Putamen (tissue), 1 donor: ENCODE measurements around the gene PSORS1C1.

ENCODE experiments used
- DNase-seq: peaks from one replicate; pipeline ENCODE4 v3.0.0-alpha.2; 2016; ENCODE audit warnings: low spot score

The PSORS1C1 gene

DNA sequence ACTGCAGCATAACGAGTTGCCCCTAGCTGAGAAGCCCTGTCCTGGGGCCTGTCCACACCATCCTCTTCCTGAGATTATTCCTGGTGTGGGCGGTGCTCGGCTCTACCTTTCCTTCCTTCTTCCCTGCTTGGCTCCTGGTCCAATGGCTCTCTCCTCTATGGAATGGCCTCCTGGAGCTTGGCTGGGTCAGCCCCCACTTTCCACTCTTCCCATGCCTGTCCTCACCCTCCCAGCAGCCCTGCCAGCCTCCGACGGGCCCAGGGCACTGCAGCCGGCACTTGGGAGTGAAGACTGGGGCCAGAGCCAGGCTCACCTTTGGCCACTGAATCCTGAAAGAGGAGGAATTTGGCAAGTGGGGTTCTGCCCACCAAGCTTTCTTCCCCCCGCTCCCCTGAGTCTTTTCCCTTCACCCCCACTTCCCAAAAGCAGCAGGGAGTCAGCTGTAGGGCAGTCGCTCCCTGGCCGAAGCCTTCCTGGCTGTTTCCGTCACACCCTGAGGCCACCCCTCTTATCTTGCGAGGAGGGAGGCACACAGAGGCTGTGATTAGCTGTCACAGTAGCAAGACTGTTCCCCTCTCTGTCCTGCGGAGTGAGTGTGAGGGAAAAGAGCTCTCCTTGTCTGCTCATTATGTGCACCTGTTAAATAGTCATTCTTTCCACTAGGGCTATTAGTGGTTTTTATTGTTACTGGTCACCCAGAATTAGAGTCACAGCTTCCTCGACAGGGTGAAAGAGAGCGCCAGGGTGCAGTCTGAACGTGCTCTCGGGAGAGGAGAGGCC lies 12.0 kb downstream of the PSORS1C1 start:
- DNase-seq: no peak

DNA sequence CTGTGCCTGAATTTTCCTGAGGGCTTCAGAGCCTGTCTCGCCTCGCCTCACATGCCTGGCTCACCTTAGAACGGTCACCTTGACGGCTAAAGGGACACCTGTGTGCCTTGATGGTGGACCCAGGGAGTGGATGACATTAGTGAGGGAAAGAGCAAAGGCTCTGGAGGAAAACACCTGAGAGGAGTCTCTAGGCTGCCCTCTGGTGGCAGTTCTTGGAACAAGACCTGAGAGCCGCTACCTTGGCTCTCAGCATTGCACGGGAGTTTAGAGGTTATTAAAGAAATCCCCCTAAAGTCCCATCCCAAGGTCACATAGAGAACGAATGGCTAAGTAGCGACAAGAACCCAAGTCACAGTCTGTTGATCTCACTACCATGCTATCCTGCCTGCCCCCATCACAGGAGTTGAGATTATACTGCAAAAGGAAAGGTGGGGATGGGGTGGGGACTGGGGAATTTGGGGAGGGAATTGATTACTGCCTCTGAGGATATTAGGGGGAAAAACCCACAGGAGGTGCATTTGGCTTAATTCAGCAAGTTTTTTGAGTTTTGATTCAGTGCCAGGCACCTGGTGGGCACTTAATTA lies 13.6 kb downstream of the PSORS1C1 start:
- DNase-seq: peak; percentile 18

DNA sequence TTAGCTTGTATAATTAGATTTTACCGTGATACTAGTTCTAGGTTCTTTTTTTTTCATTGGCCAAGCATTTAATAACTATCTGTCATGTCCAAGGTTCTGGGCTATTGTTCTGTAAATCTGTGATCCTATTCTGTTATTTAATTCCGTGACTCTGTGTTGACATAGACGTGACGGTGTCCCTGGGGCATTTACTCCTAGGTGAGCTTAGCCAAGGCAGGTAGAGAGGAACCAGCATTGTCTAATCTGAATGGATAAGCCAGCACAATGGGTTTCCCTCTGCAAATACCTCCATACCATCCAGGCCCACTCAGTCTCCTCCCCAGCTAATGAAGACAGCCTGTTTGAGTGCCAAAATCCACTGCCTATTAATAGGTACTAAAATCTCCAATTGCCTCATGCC lies 14.5 kb downstream of the PSORS1C1 start:
- no peak for DNase-seq

DNA sequence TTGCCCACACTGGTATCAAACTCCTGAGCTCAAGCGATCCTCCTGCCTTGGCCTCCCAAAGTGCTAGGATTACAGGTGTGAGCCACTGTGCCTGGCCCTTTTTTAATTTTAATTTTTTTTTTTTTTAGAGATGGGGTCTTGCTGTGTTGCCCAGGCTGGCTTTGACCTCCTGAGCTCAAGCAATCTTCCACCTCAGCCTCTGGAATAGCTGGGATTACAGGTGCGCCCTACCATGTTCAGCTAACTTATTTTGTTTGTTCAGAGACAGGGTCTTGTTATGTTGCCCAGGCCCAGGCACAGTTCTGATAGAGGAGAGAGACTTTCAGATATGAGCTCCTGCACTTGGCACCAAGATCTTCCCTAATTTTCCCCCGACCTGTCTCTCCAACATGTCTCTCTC lies 16.2 kb downstream of the PSORS1C1 start:
- no peak for DNase-seq

DNA sequence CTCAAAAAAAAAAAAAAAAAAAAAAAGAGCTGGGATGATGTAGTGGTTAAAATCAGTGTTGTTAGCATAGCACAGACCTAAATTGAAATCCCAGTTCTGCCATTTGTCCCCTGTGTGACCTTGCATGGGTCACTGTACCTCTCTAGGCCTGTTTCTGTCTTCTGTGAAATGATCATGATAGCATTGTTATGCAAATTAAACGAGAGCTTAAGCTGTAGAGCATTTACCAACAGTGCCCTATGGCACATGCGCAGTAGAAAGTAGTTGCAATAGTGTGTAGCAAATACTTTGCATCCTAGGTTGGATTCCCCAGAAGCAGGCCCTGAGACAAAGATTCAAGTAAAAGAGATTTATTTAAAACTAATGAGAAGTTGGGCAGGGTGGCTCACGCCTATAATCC lies 17.0 kb downstream of the PSORS1C1 start:
- no peak for DNase-seq

DNA sequence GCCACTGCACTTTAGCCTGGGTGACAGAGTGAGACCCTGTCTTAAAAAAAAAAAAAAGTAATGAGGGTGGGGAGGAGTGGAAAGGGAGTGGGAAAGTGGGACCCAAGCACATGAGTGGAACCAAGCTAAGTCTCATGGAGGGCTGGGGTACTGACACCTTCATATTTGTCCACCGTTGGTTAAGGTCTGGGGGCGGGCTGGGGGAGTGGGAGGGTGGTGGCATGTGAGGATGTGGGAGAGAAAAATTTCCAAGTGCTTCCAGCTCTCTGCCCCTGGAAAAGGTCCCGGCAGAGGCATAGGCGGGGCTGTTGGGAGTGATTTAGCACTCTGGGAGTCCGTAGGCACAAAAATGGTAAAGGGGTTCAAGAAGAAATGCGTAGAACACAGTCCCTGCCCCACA lies 18.2 kb downstream of the PSORS1C1 start:
- no peak for DNase-seq

DNA sequence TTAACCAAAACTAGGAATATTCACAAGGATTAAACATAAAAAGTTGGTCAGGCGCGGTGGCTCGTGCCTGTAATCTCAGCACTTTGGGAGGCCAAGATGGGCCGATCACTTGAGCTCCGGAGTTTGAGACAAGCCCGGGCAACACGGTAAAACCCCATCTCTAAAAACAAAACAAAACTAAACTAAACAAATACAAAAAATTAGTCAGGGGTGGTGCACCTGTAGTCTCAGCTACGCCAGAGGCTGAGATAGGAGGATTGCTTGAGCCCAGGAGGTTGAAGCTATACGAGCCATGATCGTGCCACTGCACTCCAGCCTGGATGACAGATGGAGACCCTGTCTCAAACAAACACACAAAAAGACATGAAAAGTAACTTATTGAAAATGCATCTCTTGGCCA lies 21.1 kb downstream of the PSORS1C1 start:
- DNase-seq: no peak

DNA sequence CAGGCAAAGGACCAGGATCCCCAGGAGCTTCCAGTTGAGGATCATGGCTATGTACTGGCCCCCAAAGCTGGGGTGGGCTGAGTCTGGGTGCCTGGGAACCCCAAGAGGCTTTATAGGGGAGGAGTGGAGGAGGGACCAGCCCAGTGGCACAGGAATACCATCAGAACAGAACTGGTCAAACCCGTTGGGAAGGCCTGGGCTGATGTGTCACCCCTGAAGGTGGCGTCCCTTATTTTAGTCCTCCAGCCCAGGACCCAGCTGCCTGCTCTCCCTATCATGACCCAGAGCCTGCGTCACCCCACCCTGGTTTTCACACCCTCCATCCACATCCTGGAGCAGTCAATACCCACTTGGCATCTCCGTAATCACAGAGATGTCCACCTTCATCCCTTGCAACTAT lies 24.4 kb downstream of the PSORS1C1 start, which contains the start of gene PSORS1C2:
PSORS1C2 (minus strand) TSS at position 85 of the 400 bp plus-strand sequence; CDS start at position 45, 40 bp downstream.
- DNase-seq: no peak

DNA sequence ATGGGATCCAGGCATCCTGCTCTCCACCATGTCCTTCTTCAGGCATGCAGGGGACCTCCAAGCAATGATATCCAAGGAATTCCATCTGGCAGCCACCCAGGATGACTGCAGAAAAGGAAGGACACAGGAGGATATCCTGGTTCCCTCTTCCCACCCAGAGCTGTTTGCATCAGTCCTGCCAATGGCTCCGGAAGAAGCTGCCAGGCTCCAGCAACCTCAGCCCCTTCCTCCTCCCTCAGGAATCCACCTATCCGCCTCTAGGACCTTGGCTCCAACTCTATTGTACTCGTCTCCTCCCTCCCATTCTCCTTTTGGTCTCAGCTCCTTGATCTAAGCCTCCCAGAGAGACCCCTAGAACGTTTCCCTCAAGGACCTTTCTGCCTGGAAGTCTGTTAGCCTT lies 25.0 kb downstream of the PSORS1C1 start:
- DNase-seq: no peak

DNA sequence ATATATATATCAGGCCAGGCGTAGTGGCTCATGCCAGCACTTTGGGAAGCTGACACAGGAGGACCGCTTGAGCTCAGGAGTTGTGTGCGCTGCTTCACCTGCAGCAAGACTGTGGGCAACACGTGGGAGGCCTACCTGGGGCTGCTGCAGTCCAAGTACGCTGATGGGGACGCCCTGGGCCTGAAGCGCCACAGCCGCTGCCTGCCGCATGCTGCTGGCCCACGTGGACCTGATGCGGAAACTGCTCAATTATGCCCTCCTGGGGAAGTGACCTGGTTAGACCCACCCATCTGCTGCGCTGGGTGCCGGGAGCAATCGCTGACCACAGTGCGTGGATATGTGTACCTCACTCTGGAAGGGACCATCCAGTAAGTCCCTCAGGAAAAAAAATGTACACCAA lies 26.0 kb downstream of the PSORS1C1 start:
- no peak for DNase-seq

DNA sequence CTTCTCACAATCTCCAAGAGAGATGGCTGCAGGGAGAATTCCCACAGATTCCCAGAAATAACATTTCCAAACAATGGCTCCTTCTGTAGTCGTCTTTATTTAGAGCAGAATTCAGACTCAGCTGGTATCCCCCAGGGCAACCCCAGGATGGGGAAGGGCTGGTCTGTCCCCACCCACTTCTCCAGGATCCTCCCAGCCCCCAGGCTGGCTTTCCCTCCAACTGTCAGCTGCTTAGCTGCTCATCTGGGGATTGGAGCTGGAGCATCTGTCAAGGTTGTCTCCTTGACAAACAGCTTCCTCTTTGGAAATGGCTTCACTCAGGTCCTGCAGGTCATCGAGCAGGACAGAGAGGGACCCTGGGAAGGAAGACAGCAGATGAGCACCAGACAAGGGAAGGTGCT lies 27.8 kb downstream of the PSORS1C1 start:
- no peak for DNase-seq

DNA sequence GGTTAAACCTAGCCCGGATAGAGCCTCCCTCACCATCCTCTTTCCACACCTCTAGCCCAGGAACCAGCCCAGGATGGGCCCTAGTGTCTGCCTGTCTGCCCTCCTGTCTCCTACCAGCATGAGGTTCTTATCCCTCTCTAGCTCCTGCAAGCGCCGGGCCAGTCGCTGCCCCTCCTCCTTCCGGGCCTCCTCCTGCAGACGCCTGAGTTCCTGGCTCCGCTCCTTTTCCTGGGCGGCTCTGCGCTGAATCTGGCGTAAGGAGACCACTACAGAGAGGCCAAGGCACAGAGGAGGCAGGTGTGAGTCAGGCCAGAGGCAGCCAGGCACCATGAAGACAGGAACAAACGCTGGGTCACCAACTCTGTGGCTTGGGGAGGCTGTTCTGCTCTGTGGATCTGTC lies 28.5 kb downstream of the PSORS1C1 start:
- no peak for DNase-seq

DNA sequence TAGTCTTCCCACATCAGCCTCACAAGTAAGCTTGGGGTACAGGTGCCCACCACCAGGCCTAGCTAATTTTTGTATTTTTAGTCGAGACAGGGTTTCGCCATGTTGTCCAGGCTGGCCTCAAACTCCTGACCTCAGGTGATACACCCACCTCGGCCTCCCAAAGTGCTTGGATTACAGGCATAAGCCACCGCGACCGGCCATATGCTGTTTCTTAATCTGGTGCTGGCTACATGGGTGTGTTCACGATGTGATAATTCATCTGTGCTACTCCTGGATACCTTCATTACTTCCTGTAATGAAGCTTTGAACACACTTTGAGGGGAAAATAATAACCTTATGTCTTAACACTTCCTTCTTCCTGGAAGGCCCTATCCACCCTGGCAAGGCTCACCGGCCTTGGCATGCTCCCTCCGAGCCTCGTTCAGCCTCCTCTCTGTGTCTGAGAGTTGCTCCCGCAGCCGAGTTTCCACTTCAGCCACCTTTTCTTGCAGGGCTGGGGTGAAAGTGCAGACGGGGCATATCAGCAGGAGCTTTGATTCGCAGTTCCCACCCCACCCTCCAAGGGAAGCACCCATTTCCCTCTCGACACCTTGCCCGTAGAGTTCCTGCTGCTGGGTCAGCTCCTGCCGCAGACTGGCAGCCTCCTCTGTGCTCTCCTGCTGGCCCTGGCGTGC lies 29.8 kb downstream of the PSORS1C1 start:
- DNase-seq: no peak

DNA sequence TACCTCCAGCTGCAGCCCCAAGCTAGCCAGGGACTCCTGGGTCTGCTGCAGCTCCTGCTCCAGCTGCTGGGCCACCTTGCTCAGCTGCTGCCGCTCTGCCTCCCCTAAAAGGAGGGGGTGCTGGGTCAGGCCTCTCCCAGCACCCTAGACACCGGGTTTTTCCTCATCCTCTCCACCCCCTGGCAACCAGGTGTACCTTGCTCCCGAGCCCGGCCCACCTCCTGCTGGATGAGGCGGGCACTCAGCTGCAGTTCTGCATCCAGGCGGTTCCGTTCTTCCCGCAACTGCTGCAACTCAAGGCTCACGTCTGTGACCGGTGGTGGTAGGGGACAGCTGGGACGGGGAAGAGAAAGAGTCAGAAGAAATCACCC lies 30.4 kb downstream of the PSORS1C1 start:
- DNase-seq: no peak

DNA sequence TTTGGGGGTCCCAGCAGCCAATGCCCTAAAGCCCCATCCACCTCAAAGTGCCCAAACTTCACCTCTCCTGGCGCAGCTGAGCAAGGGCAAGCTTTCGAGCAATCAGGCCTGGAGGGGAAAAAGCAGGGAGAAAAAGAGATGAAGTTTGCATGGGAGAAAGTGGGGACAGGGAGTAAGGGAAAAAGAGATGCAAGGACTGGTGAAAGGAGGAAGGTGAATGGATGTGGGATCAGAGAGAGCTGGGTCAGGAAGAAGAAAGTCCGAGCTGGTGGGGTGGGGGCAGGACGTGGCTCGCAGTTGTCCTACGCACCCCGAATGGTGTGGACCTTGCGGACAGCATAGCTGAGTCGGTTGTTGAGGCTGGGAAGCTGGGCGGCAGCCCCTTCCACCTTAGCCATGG lies 30.8 kb downstream of the PSORS1C1 start:
- DNase-seq: no peak

DNA sequence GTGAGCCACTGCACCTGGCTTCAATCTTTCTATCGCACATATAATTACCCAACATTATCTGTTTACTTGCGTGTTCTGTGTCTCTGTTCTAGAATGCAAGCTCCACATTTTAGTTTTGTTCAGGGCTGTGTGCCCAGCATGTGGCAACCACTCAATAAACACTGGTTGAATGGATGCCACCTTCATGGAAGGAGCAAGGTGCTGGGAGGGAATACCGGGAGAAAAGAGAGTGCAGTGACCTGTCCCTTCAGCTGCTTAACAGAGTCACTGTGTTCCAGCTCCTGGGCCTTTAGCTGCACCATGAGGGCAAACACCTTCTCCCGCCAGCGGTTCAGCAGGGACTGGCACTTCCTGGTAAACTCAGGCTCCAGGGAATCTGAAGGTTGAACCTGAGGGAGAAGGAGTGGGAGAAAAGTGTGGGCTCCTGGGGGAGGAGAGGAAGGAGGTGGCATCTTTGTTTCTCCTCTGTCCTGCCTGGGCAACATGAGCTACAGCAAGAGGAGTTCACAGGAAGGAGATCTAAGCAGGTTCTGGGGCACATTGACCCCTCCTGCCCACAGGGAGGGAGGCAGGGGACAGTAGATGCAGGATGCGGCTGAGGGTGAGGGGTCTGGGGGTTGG lies 35.3 kb downstream of the PSORS1C1 start:
- no peak for DNase-seq

DNA sequence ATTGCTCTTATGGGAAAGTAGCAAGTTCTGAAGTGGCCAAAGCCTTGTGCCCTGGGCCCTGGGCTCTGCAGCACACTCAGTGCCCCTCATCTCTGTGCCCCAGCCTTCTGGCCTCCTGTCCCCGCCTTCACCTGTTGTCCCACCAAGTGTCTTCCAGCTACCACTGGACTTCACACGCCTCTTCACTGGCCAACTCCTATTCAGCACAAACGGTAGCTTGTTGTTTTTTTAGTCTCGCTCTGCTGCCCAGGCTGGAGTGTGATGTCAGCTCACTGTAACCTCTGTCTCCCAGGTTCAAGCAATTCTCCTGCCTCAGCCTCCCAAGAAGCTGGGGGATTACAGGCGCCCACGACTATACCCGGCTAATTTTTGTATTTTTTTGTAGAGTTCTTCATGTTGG lies 38.2 kb downstream of the PSORS1C1 start:
- DNase-seq: no peak

DNA sequence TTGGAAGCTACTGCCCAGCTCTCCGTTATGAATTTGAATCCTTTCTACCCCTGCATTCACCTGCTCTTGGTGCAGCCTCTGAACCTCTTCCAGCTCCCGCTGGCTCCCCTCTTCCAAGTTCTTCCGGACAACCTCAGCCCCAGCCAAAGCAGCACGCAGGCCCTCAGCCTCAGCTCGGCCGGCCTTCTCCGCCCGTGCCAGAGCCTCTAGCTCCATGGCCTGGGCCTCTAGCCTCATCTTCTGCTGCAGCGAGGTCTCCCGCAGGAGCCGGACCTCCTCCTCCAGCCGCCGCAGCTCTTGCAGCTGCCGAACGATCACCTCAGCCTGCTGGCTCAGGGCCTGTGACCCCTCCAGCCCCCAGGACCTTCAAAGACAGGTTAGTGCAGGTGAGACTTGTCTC lies 39.8 kb downstream of the PSORS1C1 start:
- no peak for DNase-seq

DNA sequence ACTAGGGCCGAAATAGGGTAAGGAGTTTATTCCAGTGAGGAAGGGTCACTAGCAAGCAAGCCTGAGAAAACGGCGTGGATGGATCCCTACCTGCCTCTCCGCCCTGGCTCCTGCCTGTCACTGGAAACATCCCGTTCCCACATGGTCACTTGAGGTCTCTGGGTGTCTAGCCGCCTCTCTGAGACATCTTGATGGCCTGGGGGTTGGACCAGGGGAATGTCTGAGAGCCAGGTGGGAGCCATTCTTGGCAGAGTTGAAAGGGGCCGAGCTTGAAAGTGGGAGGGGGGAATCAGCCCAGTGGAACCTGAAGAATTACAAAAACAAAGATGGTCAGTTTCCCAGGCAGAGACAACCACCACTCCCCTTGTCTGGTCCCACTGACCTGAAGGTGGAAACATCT lies 42.0 kb downstream of the PSORS1C1 start:
- DNase-seq: no peak

DNA sequence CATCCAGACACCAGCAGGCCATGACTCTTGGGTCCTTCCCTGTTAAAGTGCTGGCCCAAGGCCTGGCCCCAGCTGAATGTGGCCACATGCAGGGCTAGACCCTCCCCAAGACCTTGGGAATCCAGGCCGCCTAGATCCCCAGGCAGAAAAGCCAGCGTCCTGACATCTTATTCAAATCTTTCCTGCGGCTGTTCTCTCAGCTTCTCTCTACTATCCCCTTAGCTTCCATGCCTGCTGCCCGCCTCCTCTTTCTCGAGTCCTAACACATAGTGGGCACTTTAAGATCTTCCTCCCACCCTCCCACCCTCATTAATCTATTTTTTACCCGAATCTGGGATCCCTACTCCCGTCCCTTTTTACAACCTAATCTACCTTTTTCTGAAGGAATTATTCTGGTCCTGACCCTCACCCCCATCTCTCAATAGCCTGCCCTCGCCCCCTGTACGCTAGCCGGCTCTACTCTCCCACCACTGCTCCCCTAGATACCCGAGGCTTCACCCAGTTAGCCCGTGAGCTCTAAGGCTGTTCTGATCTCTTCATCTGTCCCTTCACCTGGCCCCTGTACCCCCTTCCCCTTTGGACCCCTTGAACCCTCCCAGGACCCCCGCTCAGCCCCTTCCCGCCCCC lies 43.0 kb downstream of the PSORS1C1 start, which contains the start of gene CCHCR1:
CCHCR1 (minus strand) TSS at position 290 of the 627 bp plus-strand sequence; CDS start at position 88, 202 bp downstream.
- DNase-seq: no peak

DNA sequence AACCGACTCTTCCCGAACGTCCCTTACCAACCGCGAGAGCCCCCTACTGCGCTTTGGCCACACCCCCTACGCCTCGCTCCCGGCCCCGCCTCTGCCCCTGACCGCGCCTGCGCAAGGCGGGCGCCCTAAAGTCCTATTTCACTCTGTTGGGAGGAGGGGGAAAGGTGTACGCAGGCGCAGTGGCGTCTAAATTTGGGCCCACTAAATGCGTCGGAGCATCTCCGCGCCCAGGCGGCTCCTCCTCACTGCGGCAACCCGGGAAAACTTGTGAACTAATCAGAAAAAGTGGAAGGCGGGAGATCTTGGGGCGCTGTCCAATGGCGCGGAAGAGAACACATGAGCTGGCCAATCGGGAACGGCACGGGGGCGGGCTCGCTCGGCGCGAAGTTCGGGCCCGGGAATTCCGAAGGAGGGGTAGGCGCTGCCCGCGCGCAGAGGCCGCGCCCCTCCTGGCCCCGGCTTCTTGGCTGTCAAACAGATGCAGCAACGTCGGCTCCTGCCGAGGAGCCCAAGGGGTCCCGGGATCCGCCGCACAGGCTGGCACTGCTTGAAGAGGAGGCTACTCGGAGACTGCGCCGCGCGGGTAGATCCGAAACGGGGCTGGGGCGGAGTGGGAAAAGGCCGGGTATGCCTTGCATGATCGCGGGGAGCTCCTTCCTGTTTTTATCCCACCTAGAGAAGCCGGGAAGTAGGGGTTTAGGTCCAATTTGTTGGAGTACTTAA lies 43.7 kb downstream of the PSORS1C1 start, which contains the start of gene TCF19:
TCF19 (plus strand) TSS at position 450 of the 723 bp plus-strand sequence. CDS start 881 bp downstream, outside the sequence.
- peak; percentile 98 for DNase-seq
